Ishikawa (cell line): ENCODE results near the gene INPP4B.

Experiments used
- CEBPB ChIP-seq: IDR thresholded peaks from 2 replicates; pipeline ENCODE4 v1.6.1; 2012
- CREB1 ChIP-seq: IDR thresholded peaks from 2 replicates; pipeline ENCODE4 v1.6.1; 2012; ENCODE audit warnings: low read depth
- EGR1 ChIP-seq: IDR thresholded peaks from 2 replicates; pipeline ENCODE4 v1.6.1; 2012
- EP300 ChIP-seq: IDR thresholded peaks from 2 replicates; pipeline ENCODE4 v1.6.1; 2012; ENCODE audit warnings: borderline replicate concordance
- FOXM1 ChIP-seq: IDR thresholded peaks from 2 replicates; pipeline ENCODE4 v1.6.1; 2012; ENCODE audit warnings: low read depth, borderline replicate concordance
- MAX ChIP-seq: IDR thresholded peaks from 2 replicates; pipeline ENCODE4 v1.6.1; 2012
- NFIC ChIP-seq: IDR thresholded peaks from 2 replicates; pipeline ENCODE4 v1.6.1; 2012
- RAD21 ChIP-seq: IDR thresholded peaks from 2 replicates; pipeline ENCODE4 v1.6.1; 2012; ENCODE audit warnings: low read depth
- REST ChIP-seq: IDR thresholded peaks from 2 replicates; pipeline ENCODE4 v1.6.1; 2012; ENCODE audit warnings: low read depth, mild to moderate bottlenecking
- TAF1 ChIP-seq: IDR thresholded peaks from 2 replicates; pipeline ENCODE4 v1.6.1; 2012; ENCODE audit warnings: low read depth, mild to moderate bottlenecking
- TCF12 ChIP-seq: IDR thresholded peaks from 2 replicates; pipeline ENCODE4 v1.6.1; 2012; ENCODE audit warnings: low read depth
- TEAD4 ChIP-seq: IDR thresholded peaks from 2 replicates; pipeline ENCODE4 v1.6.1; 2012
- USF1 ChIP-seq: IDR thresholded peaks from 2 replicates; pipeline ENCODE4 v1.6.1; 2012
- YY1 ChIP-seq: IDR thresholded peaks from 2 replicates; pipeline ENCODE4 v1.6.1; 2012; ENCODE audit warnings: low read depth
- ZBTB7A ChIP-seq: IDR thresholded peaks from 2 replicates; pipeline ENCODE4 v1.6.1; 2012; ENCODE audit warnings: low read depth

Gene INPP4B

GRCh38 chr4:142016031-142016430 is 830.1 kb downstream of the INPP4B start:
- no peak for TF ChIP-seq FOXM1

GRCh38 chr4:142009751-142010150 is 836.4 kb downstream of the INPP4B start:
- TF ChIP-seq CREB1 (no peak), ZBTB7A (no peak)

GRCh38 chr4:142005519-142005918 is 840.6 kb downstream of the INPP4B start:
- TF ChIP-seq RAD21 (no peak), FOXM1 (no peak), YY1 (no peak), EGR1 (no peak), TAF1 (no peak), MAX (no peak), CEBPB (no peak), USF1 (no peak), REST (no peak), ZBTB7A (no peak), TCF12 (no peak), EP300 (no peak), TEAD4 (no peak), NFIC (no peak), CREB1 (no peak)

- TF ChIP-seq TAF1 (no peak), EGR1 (no peak), RAD21 (no peak), TEAD4 (no peak), ZBTB7A (no peak), YY1 (no peak), CEBPB (no peak), REST (no peak), NFIC (no peak), TCF12 (no peak), USF1 (no peak), FOXM1 (no peak), CREB1 (no peak)
Measured at GRCh38 chr4:141999446-142000143, 846.5 kb downstream of the INPP4B start.

- TF ChIP-seq FOXM1 (no peak), NFIC (no peak), TEAD4 (no peak), EGR1 (no peak), YY1 (no peak), CEBPB (no peak), EP300 (no peak), CREB1 (no peak), TCF12 (no peak), TAF1 (no peak), USF1 (no peak), ZBTB7A (no peak)
Measured at GRCh38 chr4:141995056-141995455, 851.0 kb downstream of the INPP4B start.

GRCh38 chr4:141977433-141977832 is 868.7 kb downstream of the INPP4B start:
- TF ChIP-seq MAX (no peak), USF1 (no peak), TCF12 (no peak)
